CD4-positive, alpha-beta T cell treated with Interleukin-1 beta for 1 hour (primary cell): ENCODE results near the gene YBEY.
"Not testable (repeated sequence)": the region's sequence is repeated elsewhere in the genome, so short reads cannot be mapped to it uniquely, and the experiment has no call there.

Source experiments
- DNase-seq, 2 donors: peaks; one replicate each; pipeline ENCODE4 v3.0.0-alpha.2; 2020 to 2022

The YBEY gene

GRCh38 chr21:46308431-46308830 lies 22.3 kb downstream of the YBEY start:
- no peak for DNase-seq

GRCh38 chr21:46310260-46310659 lies 24.1 kb downstream of the YBEY start:
- DNase-seq, result not testable (repeated sequence)

- DNase-seq, result no peak
These were observed 25.4 kb downstream of the YBEY start for GRCh38 chr21:46311568-46311967.

GRCh38 chr21:46312949-46313348 lies 26.8 kb downstream of the YBEY start:
- no peak for DNase-seq

GRCh38 chr21:46314441-46315020 lies 28.4 kb downstream of the YBEY start:
- DNase-seq, result no peak

- DNase-seq, result no peak
These were observed 30.7 kb downstream of the YBEY start for GRCh38 chr21:46316708-46317324.

GRCh38 chr21:46317710-46318463 lies 31.7 kb downstream of the YBEY start:
- DNase-seq, result no peak

GRCh38 chr21:46318464-46318845 lies 32.3 kb downstream of the YBEY start:
- no peak for DNase-seq

GRCh38 chr21:46319186-46319585 lies 33.0 kb downstream of the YBEY start:
- DNase-seq, result no peak

GRCh38 chr21:46320331-46320801 lies 34.2 kb downstream of the YBEY start:
- DNase-seq, result no peak

GRCh38 chr21:46322351-46323226 lies 36.4 kb downstream of the YBEY start:
- DNase-seq, result no peak

GRCh38 chr21:46323227-46323709 lies 37.1 kb downstream of the YBEY start:
- DNase-seq, result no peak

GRCh38 chr21:46323710-46324389 lies 37.7 kb downstream of the YBEY start, which contains the start of the genes C21orf58 and PCNT:
TSS of gene C21orf58 (minus strand) at chr21:46323870. CDS start at chr21:46322738, 1,132 bp downstream.
TSS of gene PCNT (plus strand) at chr21:46324156. CDS start at chr21:46324229, 73 bp downstream.
- DNase-seq, result peak; percentile 98 to 99

- peak; percentile 87 to 88 for DNase-seq
These were observed 38.4 kb downstream of the YBEY start for GRCh38 chr21:46324390-46325072.

- DNase-seq, result peak; percentile 14 to 17
These were observed 39.2 kb downstream of the YBEY start for GRCh38 chr21:46325073-46325912.

- DNase-seq, result no peak
These were observed 40.1 kb downstream of the YBEY start for GRCh38 chr21:46326110-46326703.

- DNase-seq, result no peak
These were observed 41.6 kb downstream of the YBEY start for GRCh38 chr21:46327711-46328110.

GRCh38 chr21:46328151-46328550 lies 42.0 kb downstream of the YBEY start:
- DNase-seq, result no peak

- DNase-seq, result no peak
These were observed 43.7 kb downstream of the YBEY start for GRCh38 chr21:46329796-46330195.
